PFSK-1 (cell line): ENCODE measurements around the gene COL18A1.

Experiments
- FOXP2 ChIP-seq: optimal IDR thresholded peaks from 2 replicates; pipeline ENCODE3; 2011; ENCODE audit warnings: borderline replicate concordance, control low read depth, inconsistent platforms; ENCODE audit not compliant: insufficient read depth; ENCODE audit errors: extremely low read length, extremely low read depth
- POLR2AphosphoS5 ChIP-seq: IDR thresholded peaks from 2 replicates; pipeline ENCODE4 v1.6.1; 2012; ENCODE audit warnings: low read depth, mild to moderate bottlenecking, control low read depth, low read length, moderate library complexity
- SIN3A ChIP-seq: IDR thresholded peaks from 2 replicates; pipeline ENCODE4 v1.6.1; 2012; ENCODE audit warnings: mild to moderate bottlenecking, low read length, moderate library complexity, borderline replicate concordance; ENCODE audit not compliant: insufficient read depth
- TAF1 ChIP-seq: IDR thresholded peaks from 2 replicates; pipeline ENCODE4 v1.6.1; 2012; ENCODE audit warnings: low read length, control low read depth, borderline replicate concordance; ENCODE audit not compliant: insufficient read depth
- TF ChIP-seq, protein P1 (sequence below), 2 experiments: IDR thresholded peaks; 2 replicates each; pipeline versions ENCODE4 v1.6.1 to v1.8.0; 2011 to 2012; ENCODE audit warnings: low read depth in 2 of 2, low read length in 2 of 2, control low read depth in 1 of 2, inconsistent platforms in 1 of 2, mild to moderate bottlenecking in 1 of 2, moderate library complexity in 1 of 2; ENCODE audit not compliant: insufficient read depth in 1 of 2

COL18A1 gene

DNA sequence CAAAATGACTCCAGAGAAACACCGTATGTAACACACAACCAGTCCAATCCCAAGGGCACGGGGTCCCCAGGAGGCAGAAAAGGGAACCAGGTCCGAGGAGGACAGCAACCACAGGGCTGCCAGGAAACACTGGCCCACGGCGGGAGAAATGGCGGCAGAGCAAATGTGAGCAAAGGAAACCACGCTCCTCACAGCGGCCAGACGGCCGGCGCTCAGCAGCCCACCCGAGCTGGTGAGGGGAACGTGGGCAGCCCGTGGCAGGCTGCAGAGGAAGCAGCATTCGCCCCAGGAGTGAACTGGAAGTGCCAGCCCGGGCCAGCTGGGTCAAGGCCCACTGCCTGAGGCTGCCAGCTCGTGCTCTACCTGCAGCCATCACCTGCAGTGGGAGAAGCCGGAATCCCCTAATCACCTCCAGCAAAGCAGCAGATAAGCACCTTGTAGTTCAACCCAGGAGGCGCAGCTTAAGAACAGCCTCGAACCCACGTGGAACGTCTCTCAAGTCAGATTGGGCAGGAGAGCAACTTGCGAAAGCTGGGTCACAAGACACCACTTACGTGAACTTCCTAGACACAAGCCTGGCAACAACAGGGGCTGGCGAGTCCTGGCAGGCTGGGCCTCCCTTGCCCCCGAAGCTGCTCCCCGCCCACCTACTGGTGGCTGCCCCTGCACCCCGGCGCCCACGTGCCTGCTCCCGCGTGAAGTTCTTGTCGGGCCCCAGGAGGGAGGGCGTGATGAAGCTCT, 130.5 kb downstream of the COL18A1 start:
- TF ChIP-seq FOXP2 (no peak), SIN3A (no peak), POLR2AphosphoS5 (no peak), TAF1 (no peak)
- TF ChIP-seq, protein P1, sequence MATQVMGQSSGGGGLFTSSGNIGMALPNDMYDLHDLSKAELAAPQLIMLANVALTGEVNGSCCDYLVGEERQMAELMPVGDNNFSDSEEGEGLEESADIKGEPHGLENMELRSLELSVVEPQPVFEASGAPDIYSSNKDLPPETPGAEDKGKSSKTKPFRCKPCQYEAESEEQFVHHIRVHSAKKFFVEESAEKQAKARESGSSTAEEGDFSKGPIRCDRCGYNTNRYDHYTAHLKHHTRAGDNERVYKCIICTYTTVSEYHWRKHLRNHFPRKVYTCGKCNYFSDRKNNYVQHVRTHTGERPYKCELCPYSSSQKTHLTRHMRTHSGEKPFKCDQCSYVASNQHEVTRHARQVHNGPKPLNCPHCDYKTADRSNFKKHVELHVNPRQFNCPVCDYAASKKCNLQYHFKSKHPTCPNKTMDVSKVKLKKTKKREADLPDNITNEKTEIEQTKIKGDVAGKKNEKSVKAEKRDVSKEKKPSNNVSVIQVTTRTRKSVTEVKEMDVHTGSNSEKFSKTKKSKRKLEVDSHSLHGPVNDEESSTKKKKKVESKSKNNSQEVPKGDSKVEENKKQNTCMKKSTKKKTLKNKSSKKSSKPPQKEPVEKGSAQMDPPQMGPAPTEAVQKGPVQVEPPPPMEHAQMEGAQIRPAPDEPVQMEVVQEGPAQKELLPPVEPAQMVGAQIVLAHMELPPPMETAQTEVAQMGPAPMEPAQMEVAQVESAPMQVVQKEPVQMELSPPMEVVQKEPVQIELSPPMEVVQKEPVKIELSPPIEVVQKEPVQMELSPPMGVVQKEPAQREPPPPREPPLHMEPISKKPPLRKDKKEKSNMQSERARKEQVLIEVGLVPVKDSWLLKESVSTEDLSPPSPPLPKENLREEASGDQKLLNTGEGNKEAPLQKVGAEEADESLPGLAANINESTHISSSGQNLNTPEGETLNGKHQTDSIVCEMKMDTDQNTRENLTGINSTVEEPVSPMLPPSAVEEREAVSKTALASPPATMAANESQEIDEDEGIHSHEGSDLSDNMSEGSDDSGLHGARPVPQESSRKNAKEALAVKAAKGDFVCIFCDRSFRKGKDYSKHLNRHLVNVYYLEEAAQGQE (IDR thresholded peaks at IDR 0.05; ENCODE audit: insufficient read depth in 1 of 2, low read depth in 2 of 2, low read length in 2 of 2): no peak

GRCh38 chr21:45536301-45537081, 131.5 kb downstream of the COL18A1 start:
- TF ChIP-seq POLR2AphosphoS5 (no peak), SIN3A (no peak)

DNA sequence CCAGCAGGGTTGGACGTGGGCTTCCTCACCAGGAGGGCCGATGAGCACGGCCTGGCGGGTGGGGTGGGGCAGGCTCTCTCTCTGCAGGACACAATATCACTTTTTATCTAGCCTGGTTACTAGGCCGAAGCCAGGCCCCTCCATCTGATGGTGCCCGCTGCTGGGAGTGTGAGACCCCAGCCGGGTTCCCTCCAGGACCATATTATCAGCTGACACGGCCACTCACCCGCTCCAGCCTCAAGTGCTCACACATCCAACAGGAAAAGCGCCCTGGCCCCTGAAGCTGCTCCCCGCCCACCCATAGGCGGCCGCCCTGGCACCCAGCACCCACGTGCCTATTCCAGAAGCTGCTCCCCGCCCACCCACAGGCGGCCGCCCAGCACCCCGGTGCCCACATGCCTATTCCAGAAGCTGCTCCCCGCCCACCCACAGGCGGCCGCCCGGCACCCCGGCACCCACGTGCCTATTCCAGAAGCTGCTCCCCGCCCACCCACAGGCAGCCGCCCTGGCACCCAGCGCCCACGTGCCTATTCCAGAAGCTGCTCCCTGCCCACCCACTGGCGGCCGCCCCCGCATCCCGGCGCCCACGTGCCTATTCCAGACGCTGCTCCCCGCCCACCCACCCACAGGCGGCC, 132.3 kb downstream of the COL18A1 start:
- TF ChIP-seq FOXP2 (no peak), POLR2AphosphoS5 (no peak), SIN3A (no peak)

DNA sequence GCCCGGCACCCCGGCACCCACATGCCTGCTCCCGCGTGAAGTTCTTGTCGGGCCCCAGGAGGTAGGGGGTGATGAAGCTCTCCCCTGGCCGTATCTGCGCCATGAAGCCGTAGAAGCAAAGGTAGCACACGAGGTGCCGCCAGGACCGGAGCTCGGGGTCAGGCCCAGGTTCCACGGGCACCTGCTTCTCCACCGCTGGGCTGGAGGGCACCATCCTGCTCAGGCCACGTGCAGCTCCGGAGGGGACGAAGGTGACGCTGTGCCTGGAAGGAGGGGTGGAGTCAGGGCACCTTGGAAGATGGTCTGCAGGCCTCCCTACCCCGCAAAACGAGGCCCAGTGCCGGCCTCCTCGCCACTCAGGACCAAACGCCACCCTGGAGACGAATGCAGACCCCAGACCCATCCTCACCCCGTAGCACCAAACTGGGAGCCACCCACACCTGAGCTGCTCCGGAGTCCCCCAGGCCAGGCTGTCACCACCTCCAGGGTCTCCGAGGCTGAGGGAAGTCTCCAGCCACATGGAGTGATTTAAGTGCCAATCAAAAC, 132.9 kb downstream of the COL18A1 start:
- TF ChIP-seq, protein P1 (IDR thresholded peaks at IDR 0.05; ENCODE audit: insufficient read depth in 1 of 2, low read depth in 2 of 2, low read length in 2 of 2): no peak
- TF ChIP-seq TAF1 (no peak), FOXP2 (no peak), POLR2AphosphoS5 (no peak), SIN3A (no peak)

DNA sequence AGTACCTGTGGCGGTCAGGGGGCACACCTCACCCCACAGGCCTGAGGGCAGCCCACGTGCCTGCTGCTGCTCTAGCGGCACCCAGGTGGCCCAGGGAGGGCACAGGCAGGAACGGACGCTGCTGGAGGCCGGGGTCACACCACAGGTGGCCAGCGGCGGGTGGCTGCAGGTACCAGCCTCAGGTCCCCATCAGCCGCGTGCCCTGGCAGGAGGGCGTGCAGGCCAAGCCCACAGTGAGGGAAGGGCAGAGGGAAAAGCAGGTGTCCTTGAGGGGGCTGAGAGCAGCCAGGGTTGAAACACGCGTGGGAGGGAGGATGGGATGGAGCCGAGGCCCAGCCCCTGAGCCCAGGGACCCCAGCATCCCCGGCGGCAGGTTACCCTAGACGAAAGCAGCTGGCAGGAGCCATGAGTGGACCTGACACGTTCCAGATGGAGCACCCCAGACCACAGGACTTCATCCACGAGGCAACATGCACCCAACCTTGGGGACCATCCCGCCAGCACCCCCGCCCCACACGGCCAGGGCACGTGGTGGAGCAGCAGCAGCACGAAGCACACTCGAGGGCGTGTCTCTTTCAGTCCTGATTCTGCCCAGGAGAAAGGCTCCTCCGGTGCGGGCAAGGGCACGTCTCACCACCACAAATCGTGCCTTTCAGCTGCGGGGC, 133.5 kb downstream of the COL18A1 start:
- TF ChIP-seq FOXP2: no peak
- no peak for TF ChIP-seq SIN3A
- TF ChIP-seq POLR2AphosphoS5: no peak
- TF ChIP-seq, protein P1 (IDR thresholded peaks at IDR 0.05; ENCODE audit: insufficient read depth in 1 of 2, low read depth in 2 of 2, low read length in 2 of 2): no peak
- no peak for TF ChIP-seq TAF1
